DOHH2 (cell line): ENCODE measurements around the gene FPGT.
"Not testable (repeated sequence)": the region's sequence is repeated elsewhere in the genome, so short reads cannot be mapped to it uniquely, and the experiment has no call there.

Experiments used
- H3F3A ChIP-seq: fragments of 200-600 bp; sonication (generic), shearing (Covaris generic); 2 replicates; pipeline ENCODE4 v1.6.0; 2016; ENCODE audit warnings: antibody characterized with exemption, mild to moderate bottlenecking; ENCODE audit not compliant: control insufficient read depth, insufficient read depth
- H3K27ac ChIP-seq: fragments of 200-600 bp; sonication (generic); 2 replicates; pipeline ENCODE4 v1.5.1; 2014; ENCODE audit warnings: low read depth, mild to moderate bottlenecking, low read length, moderate library complexity
- H3K27me3 ChIP-seq: fragments of 200-600 bp; sonication (generic); 2 replicates; pipeline ENCODE4 v1.6.1; 2014; ENCODE audit warnings: mild to moderate bottlenecking, low read length, mixed read lengths; ENCODE audit not compliant: control insufficient read depth
- H3K36me3 ChIP-seq: fragments of 200-600 bp; sonication (generic); 2 replicates; pipeline ENCODE4 v1.6.1; 2014; ENCODE audit warnings: mild to moderate bottlenecking, low read length, moderate library complexity, mixed read lengths; ENCODE audit not compliant: control insufficient read depth
- H3K4me1 ChIP-seq: fragments of 200-600 bp; sonication (generic); 2 replicates; pipeline ENCODE4 v1.6.1; 2014; ENCODE audit warnings: mild to moderate bottlenecking, low read length, mixed read lengths; ENCODE audit not compliant: control insufficient read depth
- H3K4me2 ChIP-seq: fragments of 200-600 bp; sonication (generic); 2 replicates; pipeline ENCODE4 v1.6.0; 2014; ENCODE audit warnings: mild to moderate bottlenecking, low read length, moderate library complexity
- H3K4me3 ChIP-seq: fragments of 200-600 bp; sonication (generic); 2 replicates; pipeline ENCODE4 v1.5.1; 2014; ENCODE audit warnings: mild to moderate bottlenecking, low read length, mixed read lengths
- H3K79me2 ChIP-seq: fragments of 200-600 bp; sonication (generic); 2 replicates; pipeline ENCODE4 v1.6.1; 2014; ENCODE audit warnings: mild to moderate bottlenecking, low read length, mixed read lengths; ENCODE audit not compliant: control insufficient read depth
- H3K9me2 ChIP-seq: fragments of 200-600 bp; sonication (generic); replicated peaks from 2 replicates; pipeline ENCODE4 v1.6.1; 2014; ENCODE audit warnings: mild to moderate bottlenecking, low read length, mixed read lengths; ENCODE audit not compliant: control insufficient read depth
- H3K9me3 ChIP-seq: fragments of 200-600 bp; sonication (generic); 2 replicates; pipeline ENCODE4 v1.6.1; 2014; ENCODE audit warnings: antibody characterized with exemption, low read length, mixed read lengths; ENCODE audit not compliant: control insufficient read depth, insufficient read depth
- H4K20me1 ChIP-seq: fragments of 200-600 bp; sonication (generic); 2 replicates; pipeline ENCODE4 v1.6.0; 2014; ENCODE audit warnings: low read depth, mild to moderate bottlenecking, antibody characterized with exemption, low read length, moderate library complexity; ENCODE audit not compliant: control insufficient read depth, insufficient read depth
- EZH2phosphoT487 ChIP-seq: fragments of 200-600 bp; sonication (generic); IDR thresholded peaks from 2 replicates; pipeline ENCODE4 v1.6.1; 2017; ENCODE audit warnings: borderline replicate concordance, mild to moderate bottlenecking, antibody characterized with exemption, low read length, moderate library complexity, mixed read lengths
- TF ChIP-seq, protein P1 (sequence below): fragments of 200-600 bp; sonication (generic); IDR thresholded peaks from one replicate; pipeline ENCODE4 v1.5.1; 2014; ENCODE audit warnings: antibody characterized with exemption, mild to moderate bottlenecking, low read depth, low read length; ENCODE audit not compliant: poor library complexity, severe bottlenecking

FPGT gene

GRCh38 chr1:74247881-74248528 is 50.0 kb downstream of the FPGT start:
- Histone ChIP-seq H3K9me3 (no peaks in the 10 kb centered on the region), H3K27me3 (no peaks in the 10 kb centered on the region), H3K4me1 (no peaks in the 10 kb centered on the region), H3K79me2 (no peaks in the 10 kb centered on the region), H3K9me2 (no peaks in the 10 kb centered on the region), H3K27ac (no peak overlapping the region), H3F3A (no peaks in the 10 kb centered on the region), H3K4me3 (no peak overlapping the region), H4K20me1 (no peaks in the 10 kb centered on the region), H3K4me2 (no peak overlapping the region), H3K36me3 (no peaks in the 10 kb centered on the region)
- TF ChIP-seq, protein P1, sequence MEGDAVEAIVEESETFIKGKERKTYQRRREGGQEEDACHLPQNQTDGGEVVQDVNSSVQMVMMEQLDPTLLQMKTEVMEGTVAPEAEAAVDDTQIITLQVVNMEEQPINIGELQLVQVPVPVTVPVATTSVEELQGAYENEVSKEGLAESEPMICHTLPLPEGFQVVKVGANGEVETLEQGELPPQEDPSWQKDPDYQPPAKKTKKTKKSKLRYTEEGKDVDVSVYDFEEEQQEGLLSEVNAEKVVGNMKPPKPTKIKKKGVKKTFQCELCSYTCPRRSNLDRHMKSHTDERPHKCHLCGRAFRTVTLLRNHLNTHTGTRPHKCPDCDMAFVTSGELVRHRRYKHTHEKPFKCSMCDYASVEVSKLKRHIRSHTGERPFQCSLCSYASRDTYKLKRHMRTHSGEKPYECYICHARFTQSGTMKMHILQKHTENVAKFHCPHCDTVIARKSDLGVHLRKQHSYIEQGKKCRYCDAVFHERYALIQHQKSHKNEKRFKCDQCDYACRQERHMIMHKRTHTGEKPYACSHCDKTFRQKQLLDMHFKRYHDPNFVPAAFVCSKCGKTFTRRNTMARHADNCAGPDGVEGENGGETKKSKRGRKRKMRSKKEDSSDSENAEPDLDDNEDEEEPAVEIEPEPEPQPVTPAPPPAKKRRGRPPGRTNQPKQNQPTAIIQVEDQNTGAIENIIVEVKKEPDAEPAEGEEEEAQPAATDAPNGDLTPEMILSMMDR: no peak
- TF ChIP-seq EZH2phosphoT487: no peak

DNA sequence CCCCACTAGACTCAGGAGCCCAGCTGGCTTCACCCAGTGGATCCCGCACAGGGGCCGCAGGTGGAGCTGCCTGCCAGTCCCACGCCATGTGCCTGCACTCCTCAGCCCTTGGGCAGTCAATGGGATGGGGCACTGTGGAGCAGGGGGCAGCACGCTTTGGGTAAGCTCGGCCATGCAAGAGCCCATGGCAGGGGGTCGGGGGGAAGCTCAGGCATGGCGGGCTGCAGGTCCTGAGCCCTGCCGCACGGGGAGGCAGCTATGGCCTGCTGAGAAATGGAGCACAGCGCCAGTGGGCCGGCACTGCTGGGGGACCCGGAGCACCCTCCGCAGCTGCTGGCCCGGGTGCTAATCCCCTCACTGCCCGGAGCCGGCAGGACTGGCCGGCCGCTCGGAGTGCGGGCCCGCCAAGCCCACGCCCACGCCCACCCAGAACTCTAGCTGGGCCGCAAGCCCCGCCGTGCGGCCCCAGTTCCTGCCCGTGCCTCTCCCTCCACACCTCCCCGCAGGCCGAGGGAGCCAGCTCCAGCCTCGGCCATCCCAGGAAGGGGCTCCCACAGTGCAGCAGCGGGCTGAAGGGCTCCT is 55.3 kb downstream of the FPGT start:
- not testable (repeated sequence) for H3K36me3 ChIP-seq, H3K9me2 ChIP-seq, H3K27ac ChIP-seq, H3K79me2 ChIP-seq, H3K27me3 ChIP-seq, H3F3A ChIP-seq, H3K4me3 ChIP-seq, H3K4me2 ChIP-seq, H3K4me1 ChIP-seq, H4K20me1 ChIP-seq, H3K9me3 ChIP-seq
